T47D (cell line): ENCODE data around the gene PROX1.
"Not testable (repeated sequence)": the region's sequence is repeated elsewhere in the genome, so short reads cannot be mapped to it uniquely, and the experiment has no call there.

Experiments
- DNase-seq, 2 experiments: peaks; one replicate each; pipeline versions ENCODE4 v3.0.0 to v3.0.0-alpha.2; 2011 to 2012; ENCODE audit warnings: low read depth in 1 of 2, low spot score in 1 of 2
- JUND ChIP-seq: IDR thresholded peaks from 2 replicates; pipeline ENCODE4 v1.6.1; 2012; ENCODE audit warnings: low read depth
- in situ Hi-C: cut with HindIII; loops from 2 replicates; pipeline ENCODE4 v1.10.0; 2016; ENCODE audit warnings: low sequenced_read_pairs, low pct_unique_long_range_greater_than_20kb

The PROX1 gene

DNA sequence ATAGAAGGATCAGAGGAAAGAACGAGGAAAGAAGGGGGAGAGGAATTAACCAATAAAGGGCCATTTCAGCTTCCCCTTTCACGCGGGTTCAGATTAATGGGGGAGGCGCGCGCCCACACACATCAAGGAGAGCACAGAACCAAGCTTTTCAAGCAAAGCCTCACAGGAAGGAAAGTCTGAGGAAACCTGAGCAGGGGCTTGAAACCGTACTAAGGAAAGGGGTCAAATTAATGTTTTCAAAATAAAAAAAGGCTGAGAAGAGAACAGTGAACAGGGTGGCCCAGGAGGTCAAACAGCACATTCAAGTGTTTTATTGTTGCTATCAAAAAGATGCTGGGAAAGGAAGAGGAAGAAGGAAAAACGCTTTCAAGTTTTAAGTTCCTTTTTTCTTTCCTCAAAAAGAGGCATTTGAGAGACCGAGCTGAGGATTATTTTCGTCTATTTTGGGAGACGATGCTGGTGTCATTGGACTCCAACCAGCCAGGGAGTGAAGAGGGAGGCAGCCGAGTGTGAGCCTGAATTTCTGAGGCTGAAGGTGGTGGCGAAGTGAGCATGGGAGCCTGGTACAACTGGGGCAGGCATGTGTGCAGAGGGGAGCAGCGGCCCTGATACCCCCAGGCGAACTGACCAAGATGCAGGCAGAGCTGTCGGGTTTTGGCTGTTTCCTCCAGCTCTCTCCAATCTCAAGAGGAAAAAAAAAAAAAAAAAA is 88.4 kb downstream of the PROX1 start:
- DNase-seq, result no peak
- no peak for TF ChIP-seq JUND
- in situ Hi-C loops, result no loop called here

GRCh38 chr1:214076708-214077065 is 88.9 kb downstream of the PROX1 start:
- TF ChIP-seq JUND, result no peak
- DNase-seq, result no peak
- in situ Hi-C loops, result no loop called here

- TF ChIP-seq JUND, result no peak
- DNase-seq, result no peak
- in situ Hi-C loops, result no loop called here
These were observed 91.2 kb downstream of the PROX1 start for GRCh38 chr1:214078950-214079349.

DNA sequence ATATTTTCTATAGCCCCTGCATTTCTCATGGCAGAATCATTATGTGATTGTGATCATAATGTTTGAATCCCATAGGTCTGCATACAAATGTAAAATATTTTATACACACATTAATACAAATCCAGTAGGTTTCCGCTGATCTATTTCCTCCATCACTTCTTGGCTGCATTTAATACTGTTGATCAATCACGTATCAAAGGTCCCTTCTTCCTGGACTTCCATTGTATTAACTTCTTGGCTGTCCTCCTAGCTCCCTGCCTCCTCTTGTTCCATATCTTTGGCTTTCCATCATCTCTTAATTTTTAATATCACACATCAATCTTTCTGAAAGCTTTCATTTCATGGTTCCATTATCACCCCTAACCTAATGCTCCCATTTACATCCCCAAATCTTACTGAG is 97.6 kb downstream of the PROX1 start:
- in situ Hi-C loops, result no loop called here
- TF ChIP-seq JUND, result no peak
- no peak for DNase-seq

- in situ Hi-C loops, result no loop called here
- TF ChIP-seq JUND, result no peak
- DNase-seq, result peak in 1 of 2 experiments; percentile 32
These were observed 99.2 kb downstream of the PROX1 start for GRCh38 chr1:214086945-214087344.

DNA sequence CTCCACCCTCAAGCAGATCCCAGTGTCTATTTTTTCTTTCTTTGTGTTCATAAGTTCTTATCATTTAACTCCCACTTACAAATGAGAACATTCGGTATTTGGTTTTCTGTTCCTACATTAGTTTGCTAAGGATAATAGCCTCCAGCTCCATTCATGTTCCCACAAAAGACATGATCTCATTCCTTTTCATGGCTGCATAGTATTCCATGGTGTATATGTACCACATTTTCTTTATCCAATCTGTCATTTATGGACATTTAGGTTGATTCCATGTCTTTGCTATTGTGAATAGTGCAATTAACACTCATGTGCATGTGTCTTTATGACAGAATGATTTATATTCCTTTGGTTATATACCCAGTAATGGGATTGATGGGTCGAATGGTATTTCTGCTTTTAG is 101.2 kb downstream of the PROX1 start:
- in situ Hi-C loops, DNase-seq: not testable (repeated sequence)
